GM23338 (cell line): ENCODE data around the gene CEP131. TPM values are rescaled to one million over a fixed set of nuclear protein-coding genes. Genes with fewer than 3 reads are reported as not detected.

Experiments used
- ATAC-seq: fragments of 200-7000 bp; cut with Tn5 transposase; 3 replicates; pipeline ENCODE4 v1.9.1; 2020
- DNase-seq: peaks from one replicate; pipeline ENCODE4 v3.0.0-alpha.2; 2015; ENCODE audit warnings: low spot score
- H2AFZ ChIP-seq: fragments of 200-600 bp; sonication (generic); 2 replicates; pipeline ENCODE4 v1.8.0; 2016; ENCODE audit warnings: antibody characterized with exemption, mild to moderate bottlenecking, moderate library complexity
- H3F3A ChIP-seq: fragments of 200-600 bp; sonication (generic); replicated peaks from 2 replicates; pipeline ENCODE4 v1.8.0; 2017; ENCODE audit warnings: antibody characterized with exemption, mixed run types, low read depth
- H3K27ac ChIP-seq: fragments of 200-600 bp; sonication (generic); 2 replicates; pipeline ENCODE4 v1.6.1; 2016; ENCODE audit warnings: low read depth
- H3K27me3 ChIP-seq: fragments of 200-600 bp; sonication (generic); 2 replicates; pipeline ENCODE4 v1.8.0; 2016; ENCODE audit warnings: mild to moderate bottlenecking, mixed run types, moderate library complexity; ENCODE audit not compliant: insufficient read depth
- H3K36me3 ChIP-seq: fragments of 200-600 bp; sonication (generic); 2 replicates; pipeline ENCODE4 v1.8.0; 2016; ENCODE audit warnings: mild to moderate bottlenecking; ENCODE audit not compliant: insufficient read depth
- H3K4me1 ChIP-seq: fragments of 200-600 bp; sonication (generic); 2 replicates; pipeline ENCODE4 v1.8.0; 2016; ENCODE audit warnings: mild to moderate bottlenecking, moderate library complexity; ENCODE audit not compliant: insufficient read depth
- H3K4me2 ChIP-seq: fragments of 200-600 bp; sonication (generic); 2 replicates; pipeline ENCODE4 v1.7.1; 2017; ENCODE audit warnings: mixed run types
- H3K4me3 ChIP-seq: fragments of 200-600 bp; sonication (generic); 2 replicates; pipeline ENCODE4 v1.6.1; 2016; ENCODE audit warnings: mixed run types
- H3K79me2 ChIP-seq: fragments of 200-600 bp; sonication (generic); replicated peaks from 2 replicates; pipeline ENCODE4 v1.8.0; 2017; ENCODE audit warnings: mild to moderate bottlenecking; ENCODE audit not compliant: insufficient read depth
- H3K9me2 ChIP-seq: fragments of 200-600 bp; sonication (generic); 2 replicates; pipeline ENCODE4 v1.8.0; 2017; ENCODE audit not compliant: insufficient read depth
- H4K20me1 ChIP-seq: fragments of 200-600 bp; sonication (generic); replicated peaks from 2 replicates; pipeline ENCODE4 v1.8.0; 2017; ENCODE audit warnings: mild to moderate bottlenecking; ENCODE audit not compliant: insufficient read depth
- H3K27ac Mint-ChIP-seq: 2 replicates; pipeline ENCODE4 v1.8.0; 2020; ENCODE audit warnings: inconsistent platforms, mild to moderate bottlenecking, moderate library complexity, mixed read lengths
- H3K27me3 Mint-ChIP-seq: 3 replicates; pipeline ENCODE4 v1.8.0; 2022; ENCODE audit warnings: low read depth, mild to moderate bottlenecking, moderate library complexity, mixed read lengths, inconsistent platforms; ENCODE audit not compliant: insufficient read depth, poor library complexity
- H3K36me3 Mint-ChIP-seq: 3 replicates; pipeline ENCODE4 v1.8.0; 2021; ENCODE audit warnings: low read depth, mild to moderate bottlenecking, inconsistent platforms, moderate library complexity, mixed read lengths
- H3K4me1 Mint-ChIP-seq: 3 replicates; pipeline ENCODE4 v1.8.0; 2020; ENCODE audit warnings: mild to moderate bottlenecking, inconsistent platforms, mixed read lengths
- H3K4me3 Mint-ChIP-seq: 3 replicates; pipeline ENCODE4 v1.8.0; 2021; ENCODE audit warnings: moderate library complexity, mild to moderate bottlenecking, inconsistent platforms, mixed read lengths
- H3K9me3 Mint-ChIP-seq: 3 replicates; pipeline ENCODE4 v1.8.0; 2020; ENCODE audit warnings: moderate library complexity, mild to moderate bottlenecking, inconsistent platforms, mixed read lengths
- CREB1 ChIP-seq: fragments of 250-450 bp; sonication (Bioruptor Pico); IDR thresholded peaks from 2 replicates; pipeline ENCODE4 v1.5.0; 2020; ENCODE audit warnings: low read depth, mild to moderate bottlenecking, moderate library complexity
- ETS1 ChIP-seq: IDR thresholded peaks from 2 replicates; pipeline ENCODE4 v1.6.1; 2016; ENCODE audit warnings: antibody characterized with exemption
- EZH2 ChIP-seq: fragments of 200-600 bp; sonication (generic); IDR thresholded peaks from one replicate; pipeline ENCODE4 v1.8.0; 2017; ENCODE audit warnings: antibody characterized with exemption, mild to moderate bottlenecking, low read depth; ENCODE audit not compliant: unreplicated experiment
- JUNB ChIP-seq: IDR thresholded peaks from one replicate; pipeline ENCODE4 v1.6.1; 2016; ENCODE audit warnings: antibody characterized with exemption; ENCODE audit not compliant: unreplicated experiment
- NANOG ChIP-seq: IDR thresholded peaks from 2 replicates; pipeline ENCODE4 v1.6.1; 2016; ENCODE audit warnings: antibody characterized with exemption, borderline replicate concordance
- POLR2AphosphoS5 ChIP-seq: IDR thresholded peaks from 2 replicates; pipeline ENCODE4 v1.6.1; 2016; ENCODE audit warnings: antibody characterized with exemption, low read depth
- REST ChIP-seq: IDR thresholded peaks from one replicate; pipeline ENCODE4 v1.6.1; 2018; ENCODE audit warnings: antibody characterized with exemption; ENCODE audit not compliant: unreplicated experiment
- STAT1 ChIP-seq: IDR thresholded peaks from one replicate; pipeline ENCODE4 v1.6.1; 2016; ENCODE audit warnings: antibody characterized with exemption; ENCODE audit not compliant: unreplicated experiment
- ZNF114 ChIP-seq: fragments of 250-450 bp; sonication (Bioruptor Pico); IDR thresholded peaks from 2 replicates; pipeline ENCODE4 v1.5.0; 2020; ENCODE audit warnings: mild to moderate bottlenecking, moderate library complexity
- ZNF331 ChIP-seq: fragments of 250-450 bp; sonication (Bioruptor Pico); IDR thresholded peaks from 2 replicates; pipeline ENCODE4 v1.5.0; 2020; ENCODE audit warnings: low read depth, mild to moderate bottlenecking, moderate library complexity
- ZNF462 ChIP-seq: fragments of 250-450 bp; sonication (Bioruptor Pico); IDR thresholded peaks from 2 replicates; pipeline ENCODE4 v1.5.0; 2020; ENCODE audit warnings: mild to moderate bottlenecking, moderate library complexity
- polyA plus RNA-seq: library from polyadenylated mRNA; unstranded; fragments of >200 nt; fragmentation: Nextera tagmentation; extraction: Ambion mirVana; gene quantifications from 2 replicates; pipeline ENCODE4 v1.2.1, GENCODE V29; 2016
- total RNA-seq: library from RNA; depleted of rRNA; stranded (reverse); fragments of >200 nt; shearing (Covaris generic); gene quantifications from 2 replicates; pipeline ENCODE4 v1.2.3, GENCODE V29; 2014
- TF ChIP-seq, protein P1 (sequence below), 2 experiments: fragments of 200-600 bp in 1 of 2; sonication (generic) in 1 of 2; conservative IDR thresholded peaks; 2 replicates each; pipeline versions ENCODE4 v1.5.1 to v1.6.1; 2016 to 2017; ENCODE audit warnings: antibody characterized with exemption in 2 of 2, low read depth in 2 of 2, mild to moderate bottlenecking in 2 of 2, moderate library complexity in 1 of 2

Gene CEP131
- total and polyA plus RNA-seq, 2 experiments from 2014 or later = 26.8 to 35.5 TPM

GRCh38 chr17:81245024-81245664 is 22.4 kb upstream of the CEP131 start:
- H3K4me1 ChIP-seq = no peaks in the 10 kb centered on the region; the same call in 1 of the 2 replicates
- H3K79me2 ChIP-seq = peaks cover 9% of the 10 kb centered on the region
- Mint-ChIP-seq H3K4me1 (peaks cover 21% of the 10 kb centered on the region), H3K9me3 (peaks cover 3% of the 10 kb centered on the region; the same call in 2 of the 3 replicates), H3K27ac (no peak overlapping the region), H3K4me3 (no peak overlapping the region), H3K36me3 (peaks cover 22% of the 10 kb centered on the region), H3K27me3 (peaks cover 24% of the 10 kb centered on the region)
- H4K20me1 ChIP-seq = peaks cover 6% of the 10 kb centered on the region; the same call in 1 of the 2 replicates
- H3K27ac ChIP-seq = no peak overlapping the region
- no peaks in the 10 kb centered on the region for H3K36me3 ChIP-seq
- H3K9me2 ChIP-seq = no peaks in the 10 kb centered on the region
- TF ChIP-seq, protein P1, sequence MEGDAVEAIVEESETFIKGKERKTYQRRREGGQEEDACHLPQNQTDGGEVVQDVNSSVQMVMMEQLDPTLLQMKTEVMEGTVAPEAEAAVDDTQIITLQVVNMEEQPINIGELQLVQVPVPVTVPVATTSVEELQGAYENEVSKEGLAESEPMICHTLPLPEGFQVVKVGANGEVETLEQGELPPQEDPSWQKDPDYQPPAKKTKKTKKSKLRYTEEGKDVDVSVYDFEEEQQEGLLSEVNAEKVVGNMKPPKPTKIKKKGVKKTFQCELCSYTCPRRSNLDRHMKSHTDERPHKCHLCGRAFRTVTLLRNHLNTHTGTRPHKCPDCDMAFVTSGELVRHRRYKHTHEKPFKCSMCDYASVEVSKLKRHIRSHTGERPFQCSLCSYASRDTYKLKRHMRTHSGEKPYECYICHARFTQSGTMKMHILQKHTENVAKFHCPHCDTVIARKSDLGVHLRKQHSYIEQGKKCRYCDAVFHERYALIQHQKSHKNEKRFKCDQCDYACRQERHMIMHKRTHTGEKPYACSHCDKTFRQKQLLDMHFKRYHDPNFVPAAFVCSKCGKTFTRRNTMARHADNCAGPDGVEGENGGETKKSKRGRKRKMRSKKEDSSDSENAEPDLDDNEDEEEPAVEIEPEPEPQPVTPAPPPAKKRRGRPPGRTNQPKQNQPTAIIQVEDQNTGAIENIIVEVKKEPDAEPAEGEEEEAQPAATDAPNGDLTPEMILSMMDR (conservative IDR thresholded peaks at IDR 0.05; ENCODE audit: low read depth in 2 of 2) = no peak
- TF ChIP-seq NANOG (no peak), POLR2AphosphoS5 (no peak), ZNF462 (CRISPR knock-in tag) (no peak), ZNF331 (no peak), STAT1 (no peak), JUNB (no peak), ZNF114 (CRISPR knock-in tag) (no peak), CREB1 (CRISPR knock-in tag) (no peak), ETS1 (no peak), EZH2 (no peak), REST (no peak)
- H3K4me2 ChIP-seq = no peak overlapping the region
- H3K4me3 ChIP-seq = no peak overlapping the region
- H3K27me3 ChIP-seq = no peaks in the 10 kb centered on the region
- no peak for ATAC-seq
- no peak for DNase-seq
- H2AFZ ChIP-seq = no peak overlapping the region
- H3F3A ChIP-seq = peaks cover 10% of the 10 kb centered on the region; the same call in 1 of the 2 replicates
